NCI-H128 (cell line): ENCODE measurements around the gene KIDINS220.

Experiments
- DNase-seq: peaks from one replicate; lab custom pipeline; 2025; ENCODE audit not compliant: unreplicated experiment; lab: John Stamatoyannopoulos, UW

The KIDINS220 gene

DNA sequence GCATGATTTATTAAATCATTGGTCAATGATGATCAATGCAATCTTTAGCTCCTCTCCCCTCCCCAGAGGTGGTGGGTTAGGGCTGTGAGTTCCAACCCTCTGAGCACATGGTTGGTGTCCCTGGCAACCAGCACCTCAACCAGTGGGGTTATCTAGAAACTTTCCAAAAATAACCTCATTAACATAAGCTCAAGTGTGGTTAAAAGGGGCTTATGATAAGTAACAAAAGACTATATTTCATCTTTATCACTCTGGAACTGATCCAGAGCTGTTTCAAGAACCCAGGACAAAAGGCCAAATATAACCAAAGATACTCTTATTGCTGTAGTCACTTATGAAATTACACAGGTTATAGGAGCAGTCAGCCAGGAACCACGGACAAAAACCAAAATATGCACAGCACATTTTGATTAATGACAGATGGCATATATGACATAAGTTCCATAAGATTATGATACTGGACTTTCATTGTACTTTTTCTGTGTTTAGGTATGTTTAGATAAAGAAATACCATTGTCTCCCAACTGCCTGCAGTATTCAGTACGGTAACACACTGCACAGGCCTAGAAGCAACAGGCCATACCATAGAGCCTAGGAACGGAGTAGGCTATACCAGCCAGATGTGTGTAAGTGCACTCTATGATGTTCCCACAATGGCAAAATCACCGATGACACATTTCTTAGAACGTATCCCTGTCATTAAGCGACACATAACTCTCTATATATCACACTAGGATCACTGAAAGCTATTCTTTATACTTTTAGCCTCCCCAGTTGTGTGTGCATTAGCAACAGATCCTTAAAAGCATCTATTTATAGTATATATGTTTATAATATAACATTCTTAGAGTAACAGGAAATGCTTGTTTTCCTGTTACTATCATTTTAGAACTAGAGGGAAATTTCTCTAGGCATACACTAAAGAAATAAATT, 31.9 kb downstream of the KIDINS220 start:
- no peak for DNase-seq

DNA sequence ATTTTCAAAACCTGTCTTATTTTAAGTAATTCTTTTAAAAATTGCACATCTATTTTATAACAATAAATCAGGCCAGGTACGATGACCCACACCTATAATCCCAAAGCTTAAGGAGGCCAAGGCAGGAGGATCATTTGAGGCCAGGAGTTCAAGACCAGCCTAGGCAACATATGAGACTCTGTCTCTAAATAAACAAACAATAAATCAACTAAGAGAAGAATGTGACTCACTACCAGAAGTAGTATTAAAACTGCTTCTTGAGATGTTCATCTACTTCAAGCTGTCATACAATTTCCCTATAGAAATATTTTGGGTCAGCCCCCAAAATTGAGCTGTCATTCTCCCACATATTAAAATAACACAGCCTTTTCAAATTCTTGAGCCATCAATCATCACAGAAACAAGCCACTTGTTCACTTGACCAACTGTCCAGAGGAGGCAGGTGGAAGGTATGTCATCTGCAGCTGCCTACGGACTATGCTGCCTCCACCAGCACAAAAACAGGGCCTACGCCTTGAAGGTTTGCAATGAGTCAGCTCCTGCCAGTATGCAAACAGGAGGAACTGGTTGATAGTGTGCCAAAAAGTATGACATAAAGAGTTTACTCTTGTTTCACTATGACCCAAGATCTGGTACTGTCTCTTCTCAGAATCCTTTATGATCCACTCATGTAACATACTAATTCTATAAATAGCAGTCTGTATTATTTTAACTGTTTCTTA, 33.6 kb downstream of the KIDINS220 start:
- no peak for DNase-seq

GRCh38 chr2:8802741-8803140, 34.7 kb downstream of the KIDINS220 start:
- DNase-seq = no peak

DNA sequence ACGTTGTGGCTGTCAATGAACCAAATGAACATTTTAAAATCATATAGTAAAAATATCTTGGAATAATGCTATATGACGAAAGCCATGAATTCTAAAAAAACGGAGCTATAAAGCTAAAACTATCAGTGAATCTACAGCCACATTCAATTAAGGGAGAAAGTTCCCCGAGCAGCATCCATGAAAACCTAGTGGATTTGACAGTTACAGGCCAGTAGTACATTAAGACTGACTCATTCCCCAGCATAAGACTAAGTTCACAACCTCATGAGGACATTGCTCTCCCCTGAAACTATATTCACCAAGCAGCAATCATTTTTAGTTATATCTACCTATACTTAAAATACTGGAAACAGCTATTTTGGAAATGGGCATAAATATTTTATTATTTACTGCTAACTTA, 36.6 kb downstream of the KIDINS220 start:
- DNase-seq = no peak

GRCh38 chr2:8800218-8800617, 37.2 kb downstream of the KIDINS220 start:
- no peak for DNase-seq

DNA sequence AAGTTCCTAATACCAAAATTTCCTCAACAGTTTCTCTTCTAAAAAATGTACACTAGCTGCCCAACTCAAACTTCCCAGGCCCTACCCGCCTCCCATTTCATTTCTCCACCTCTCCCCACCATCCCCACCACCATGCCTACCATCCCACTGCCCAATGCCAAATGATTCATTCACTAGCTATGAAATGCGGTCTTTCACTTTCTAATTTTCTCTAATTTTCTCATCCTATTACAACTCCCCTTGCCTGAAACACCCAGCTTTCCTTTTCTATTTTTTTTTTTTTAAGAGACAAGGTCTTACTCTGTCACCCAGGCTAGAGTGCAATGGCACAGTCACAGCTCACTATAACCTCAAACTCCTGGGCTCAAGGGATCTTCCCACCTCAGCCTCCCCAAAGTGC, 38.4 kb downstream of the KIDINS220 start:
- no peak for DNase-seq

- DNase-seq = no peak
Observed at GRCh38 chr2:8798393-8798792, 39.0 kb downstream of the KIDINS220 start.

GRCh38 chr2:8797682-8798081, 39.7 kb downstream of the KIDINS220 start:
- no peak for DNase-seq

DNA sequence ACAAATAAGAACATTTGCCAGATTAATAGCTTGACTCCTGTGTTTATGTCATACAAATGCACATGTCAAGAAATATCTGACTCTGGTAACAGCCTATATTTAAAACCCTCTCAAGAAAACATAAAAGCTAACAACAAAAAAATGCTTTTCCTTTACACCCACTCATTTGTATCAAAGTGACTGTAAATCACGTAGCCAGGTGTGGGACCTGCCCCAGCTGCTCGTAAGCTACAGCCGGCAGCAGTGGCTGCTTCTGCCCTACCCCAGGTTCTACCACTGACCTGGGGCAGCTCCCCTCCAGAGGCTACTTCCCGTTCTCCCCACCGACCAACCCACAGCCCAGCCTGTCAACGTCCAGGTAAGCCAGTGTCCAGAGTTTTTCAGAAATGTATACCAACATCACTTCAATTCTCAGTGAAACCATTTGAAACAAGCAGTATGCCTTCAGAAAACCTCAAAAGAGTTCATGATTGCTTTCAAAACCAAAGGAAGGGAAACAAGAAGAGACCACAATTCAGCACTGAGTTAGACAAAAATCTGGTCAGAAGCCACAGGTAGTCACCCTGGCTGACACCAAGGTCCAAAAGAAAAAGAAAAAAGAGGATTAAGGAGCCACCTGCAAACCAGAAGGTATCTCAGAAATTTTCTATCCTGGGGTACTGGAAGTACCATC, 40.4 kb downstream of the KIDINS220 start:
- DNase-seq = no peak

DNA sequence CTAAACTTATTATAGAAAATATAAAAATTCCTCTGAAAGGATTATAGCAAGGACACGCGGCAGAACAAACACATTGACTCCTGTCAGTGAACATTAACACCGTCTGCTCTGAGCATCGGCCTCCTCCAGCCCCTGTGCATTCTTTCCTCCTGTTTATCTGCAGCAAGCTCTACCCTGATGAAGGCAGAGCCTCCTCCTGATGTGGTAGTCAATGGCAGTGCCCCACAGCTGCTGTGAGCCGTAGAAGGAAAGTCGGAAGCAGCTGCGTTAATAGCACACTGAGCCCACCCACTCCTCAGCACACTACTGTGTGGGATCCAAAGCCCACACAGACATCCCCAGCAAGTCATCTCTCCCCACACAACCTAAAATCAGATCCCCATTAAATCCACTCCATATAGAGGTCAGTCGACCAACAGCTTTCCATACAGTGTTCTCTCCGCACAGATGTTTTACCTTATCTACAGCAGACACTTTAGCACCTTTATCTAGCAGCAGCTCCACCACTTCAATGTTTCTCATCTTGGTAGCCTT, 41.0 kb downstream of the KIDINS220 start:
- DNase-seq = no peak

DNA sequence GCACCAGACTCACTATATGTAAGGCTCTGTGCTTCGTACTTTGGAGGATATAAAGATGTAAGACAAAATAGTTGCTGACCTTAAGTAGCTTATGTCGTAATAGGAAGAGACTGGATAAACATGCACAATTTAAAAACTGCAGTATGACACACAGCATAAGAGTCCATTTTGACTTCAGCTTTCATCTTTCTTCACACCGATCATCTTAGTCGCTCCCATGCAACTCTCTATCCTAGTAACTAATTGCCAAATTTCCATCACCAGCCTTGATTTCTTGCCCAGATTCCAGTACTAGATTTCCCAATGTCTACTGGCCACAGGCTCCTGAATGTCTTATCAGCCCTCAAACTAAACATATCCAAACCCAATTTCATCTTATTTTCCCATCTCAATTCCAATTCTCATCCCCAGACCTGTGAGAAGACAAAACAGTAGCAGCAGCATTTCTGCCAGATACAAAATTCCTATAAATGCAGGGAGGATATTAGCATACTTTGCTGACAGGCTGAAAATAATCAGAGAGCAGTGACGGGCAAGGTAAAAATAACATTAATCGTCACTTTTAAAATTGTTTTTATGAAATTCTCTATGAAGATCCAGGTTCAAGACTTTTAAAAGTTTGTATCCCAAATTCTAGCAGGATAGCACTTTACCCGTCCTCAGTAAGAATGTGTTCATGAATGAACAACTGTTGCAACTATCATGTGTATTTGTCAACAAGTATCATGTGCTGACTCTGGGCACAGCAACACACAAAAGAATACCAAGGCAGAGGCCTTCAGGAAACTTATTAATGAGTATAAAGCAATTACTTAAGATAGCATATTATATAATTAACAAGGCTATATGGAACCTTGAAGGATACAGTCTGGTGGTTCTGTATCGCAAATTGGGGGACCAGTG, 42.2 kb downstream of the KIDINS220 start:
- no peak for DNase-seq

- no peak for DNase-seq
Observed at GRCh38 chr2:8790739-8791162, 46.7 kb downstream of the KIDINS220 start.

DNA sequence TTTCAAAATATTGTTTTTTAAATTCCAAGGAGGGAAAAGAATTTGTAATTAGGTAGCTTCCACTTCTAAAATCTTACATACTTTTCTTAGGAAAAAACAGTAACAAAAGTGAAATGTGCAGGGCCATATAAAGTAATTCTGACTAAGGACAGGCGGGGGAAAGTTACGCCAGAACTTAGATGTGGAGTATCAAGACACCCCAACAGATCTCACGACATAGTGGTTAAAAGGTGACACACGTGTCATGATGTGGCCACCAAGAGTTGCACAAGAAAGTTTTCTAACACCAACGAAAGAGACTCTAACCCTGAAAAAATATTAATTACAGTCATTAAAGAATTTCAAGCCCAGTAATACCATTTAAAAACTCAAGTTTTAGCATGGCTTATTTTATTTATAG, 51.0 kb downstream of the KIDINS220 start:
- DNase-seq = no peak

- no peak for DNase-seq
Observed at GRCh38 chr2:8779795-8780671, 57.4 kb downstream of the KIDINS220 start.

GRCh38 chr2:8774371-8774770, 63.0 kb downstream of the KIDINS220 start:
- DNase-seq = no peak

DNA sequence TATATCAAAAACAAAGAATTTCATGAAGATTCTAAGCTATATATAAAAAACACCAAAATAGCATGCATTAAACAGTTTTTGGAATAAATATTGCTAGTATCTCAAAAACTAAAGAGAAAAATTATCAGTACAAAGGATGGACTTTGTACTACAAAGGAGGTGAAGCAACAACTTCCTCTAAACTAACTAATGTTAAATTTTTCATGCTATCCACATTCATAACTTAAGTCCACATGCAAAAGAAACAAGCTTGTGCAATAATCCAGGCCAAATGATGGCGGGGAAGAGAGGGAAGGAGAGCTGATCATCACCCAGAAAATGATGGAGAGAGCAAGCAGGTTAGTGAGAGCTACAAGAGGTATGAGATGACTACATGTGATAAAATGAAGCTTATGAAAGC, 70.1 kb downstream of the KIDINS220 start:
- DNase-seq = no peak

- DNase-seq = no peak
Observed at GRCh38 chr2:8761529-8762164, 75.8 kb downstream of the KIDINS220 start.

DNA sequence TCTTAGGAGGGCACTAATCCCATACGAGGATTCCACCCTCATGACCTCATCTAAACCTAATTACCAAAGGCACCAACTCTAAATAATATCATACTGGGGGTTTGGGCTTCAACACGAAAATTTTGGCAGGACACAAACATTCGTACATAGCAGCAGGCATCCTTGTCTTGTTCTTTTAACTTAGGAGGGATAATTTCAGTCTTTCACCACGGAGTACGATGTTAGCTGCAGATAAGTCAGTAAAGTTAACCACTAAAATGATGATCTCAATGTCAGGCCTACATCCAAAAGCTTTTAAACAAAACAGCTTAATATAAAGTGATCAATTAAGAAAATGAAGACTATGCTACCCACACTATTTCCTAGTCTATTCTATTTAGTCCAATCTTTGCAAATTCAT, 80.7 kb downstream of the KIDINS220 start:
- DNase-seq = no peak

DNA sequence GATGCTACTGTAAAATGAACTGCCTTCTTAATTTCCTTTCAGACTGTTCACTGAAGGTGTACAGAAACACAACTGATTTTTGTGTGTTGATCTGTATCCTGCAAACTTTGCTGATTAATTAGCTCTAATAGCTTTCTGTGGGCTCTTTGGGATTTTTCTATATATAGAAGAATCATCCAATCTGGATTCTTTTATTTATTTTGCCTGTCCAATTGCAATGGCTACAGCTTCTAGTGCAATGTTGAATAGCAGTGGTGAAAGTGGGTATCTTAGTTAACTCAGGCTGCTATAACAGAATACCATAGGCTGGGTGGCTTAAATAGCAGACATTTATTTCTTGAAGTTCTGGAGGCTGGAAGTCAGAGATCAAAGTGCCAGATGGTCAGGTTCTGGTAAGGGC, 81.2 kb downstream of the KIDINS220 start:
- DNase-seq = no peak
